Measurements from ENCODE around the gene MTF2. TPM values are rescaled to one million over a fixed set of nuclear protein-coding genes. Genes with fewer than 3 reads are reported as not detected.

Gene MTF2
- total and polyA plus RNA-seq, 9 of the 15 experiments (the other 6 are each of a cell fraction or from before 2014, with no cell fraction given) = 29.3 to 124 (median 57.7) TPM

DNA sequence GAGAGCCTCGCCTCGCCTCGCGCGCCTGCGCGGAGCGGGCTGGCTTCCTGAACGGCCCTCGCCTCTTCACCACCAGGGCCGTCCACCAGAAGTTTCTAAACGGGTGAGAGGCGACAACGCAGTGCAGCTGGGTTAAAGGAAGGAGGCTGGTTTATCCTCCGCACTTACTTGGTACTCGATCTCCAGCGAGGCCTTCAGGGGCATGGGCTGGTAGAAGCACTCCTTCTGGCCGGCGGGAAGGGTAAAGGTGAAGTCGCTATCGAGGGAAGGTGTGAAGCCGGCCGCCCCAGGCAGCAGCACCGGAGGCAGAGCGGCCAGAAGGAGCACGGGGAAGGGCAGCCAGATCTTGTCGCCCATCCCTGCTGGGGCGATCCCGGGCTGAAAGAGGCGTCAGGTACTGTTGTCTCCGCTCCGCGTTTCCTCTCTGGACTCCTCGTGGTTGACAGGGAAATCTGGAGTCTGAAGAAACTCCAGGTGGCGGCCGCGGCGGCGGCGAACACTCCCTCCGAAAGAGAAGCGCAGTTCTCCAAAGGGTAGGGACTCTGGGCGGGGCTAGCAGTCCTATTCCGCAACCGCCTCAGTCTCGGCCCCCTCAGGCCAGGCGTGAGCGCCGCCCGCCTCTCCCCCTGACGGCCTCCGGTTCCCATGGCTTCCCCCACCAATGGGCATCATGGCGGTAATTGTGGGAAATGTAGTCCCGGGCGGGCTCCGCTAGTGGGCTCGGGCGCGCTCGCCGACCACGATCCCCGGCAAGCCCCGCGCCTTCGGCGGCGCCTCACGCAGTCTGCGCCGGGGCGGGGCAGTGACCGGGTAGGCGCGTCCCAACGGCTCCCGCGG lies 101.0 kb downstream of the MTF2 start, which contains the start of gene TMED5 (continued):
- TF ChIP-seq XRCC4 (IDR thresholded peaks at IDR 0.05; ENCODE audit: extremely low read depth, insufficient read depth, insufficient read length) = no peak
- TF ChIP-seq ZNF146 (CRISPR knock-in tag; IDR thresholded peaks at IDR 0.05; ENCODE audit: unreplicated experiment) = no peak
- TF ChIP-seq PCBP2 (IDR thresholded peaks at IDR 0.05; ENCODE audit: low read depth, low read length, poor library complexity, severe bottlenecking) = no peak
- TF ChIP-seq CBX5 (IDR thresholded peaks at IDR 0.05; ENCODE audit: borderline replicate concordance, low read depth) = no peak
- no peak for TF ChIP-seq NUFIP1 (IDR thresholded peaks at IDR 0.05; ENCODE audit: partially characterized antibody)
- TF ChIP-seq ZNF583 (CRISPR knock-in tag; IDR thresholded peaks at IDR 0.05) = no peak
- TF ChIP-seq MAFF (IDR thresholded peaks at IDR 0.05; ENCODE audit: low read length) = no peak
- 0 out of 2 replicates have a peak, but pooled peaks have one; percentile 20 for TF ChIP-seq ZNF695 (CRISPR knock-in tag; IDR thresholded peaks at IDR 0.05)
- no peak for TF ChIP-seq ZNF23 (CRISPR knock-in tag; IDR thresholded peaks at IDR 0.05)
- TF ChIP-seq, protein P1, sequence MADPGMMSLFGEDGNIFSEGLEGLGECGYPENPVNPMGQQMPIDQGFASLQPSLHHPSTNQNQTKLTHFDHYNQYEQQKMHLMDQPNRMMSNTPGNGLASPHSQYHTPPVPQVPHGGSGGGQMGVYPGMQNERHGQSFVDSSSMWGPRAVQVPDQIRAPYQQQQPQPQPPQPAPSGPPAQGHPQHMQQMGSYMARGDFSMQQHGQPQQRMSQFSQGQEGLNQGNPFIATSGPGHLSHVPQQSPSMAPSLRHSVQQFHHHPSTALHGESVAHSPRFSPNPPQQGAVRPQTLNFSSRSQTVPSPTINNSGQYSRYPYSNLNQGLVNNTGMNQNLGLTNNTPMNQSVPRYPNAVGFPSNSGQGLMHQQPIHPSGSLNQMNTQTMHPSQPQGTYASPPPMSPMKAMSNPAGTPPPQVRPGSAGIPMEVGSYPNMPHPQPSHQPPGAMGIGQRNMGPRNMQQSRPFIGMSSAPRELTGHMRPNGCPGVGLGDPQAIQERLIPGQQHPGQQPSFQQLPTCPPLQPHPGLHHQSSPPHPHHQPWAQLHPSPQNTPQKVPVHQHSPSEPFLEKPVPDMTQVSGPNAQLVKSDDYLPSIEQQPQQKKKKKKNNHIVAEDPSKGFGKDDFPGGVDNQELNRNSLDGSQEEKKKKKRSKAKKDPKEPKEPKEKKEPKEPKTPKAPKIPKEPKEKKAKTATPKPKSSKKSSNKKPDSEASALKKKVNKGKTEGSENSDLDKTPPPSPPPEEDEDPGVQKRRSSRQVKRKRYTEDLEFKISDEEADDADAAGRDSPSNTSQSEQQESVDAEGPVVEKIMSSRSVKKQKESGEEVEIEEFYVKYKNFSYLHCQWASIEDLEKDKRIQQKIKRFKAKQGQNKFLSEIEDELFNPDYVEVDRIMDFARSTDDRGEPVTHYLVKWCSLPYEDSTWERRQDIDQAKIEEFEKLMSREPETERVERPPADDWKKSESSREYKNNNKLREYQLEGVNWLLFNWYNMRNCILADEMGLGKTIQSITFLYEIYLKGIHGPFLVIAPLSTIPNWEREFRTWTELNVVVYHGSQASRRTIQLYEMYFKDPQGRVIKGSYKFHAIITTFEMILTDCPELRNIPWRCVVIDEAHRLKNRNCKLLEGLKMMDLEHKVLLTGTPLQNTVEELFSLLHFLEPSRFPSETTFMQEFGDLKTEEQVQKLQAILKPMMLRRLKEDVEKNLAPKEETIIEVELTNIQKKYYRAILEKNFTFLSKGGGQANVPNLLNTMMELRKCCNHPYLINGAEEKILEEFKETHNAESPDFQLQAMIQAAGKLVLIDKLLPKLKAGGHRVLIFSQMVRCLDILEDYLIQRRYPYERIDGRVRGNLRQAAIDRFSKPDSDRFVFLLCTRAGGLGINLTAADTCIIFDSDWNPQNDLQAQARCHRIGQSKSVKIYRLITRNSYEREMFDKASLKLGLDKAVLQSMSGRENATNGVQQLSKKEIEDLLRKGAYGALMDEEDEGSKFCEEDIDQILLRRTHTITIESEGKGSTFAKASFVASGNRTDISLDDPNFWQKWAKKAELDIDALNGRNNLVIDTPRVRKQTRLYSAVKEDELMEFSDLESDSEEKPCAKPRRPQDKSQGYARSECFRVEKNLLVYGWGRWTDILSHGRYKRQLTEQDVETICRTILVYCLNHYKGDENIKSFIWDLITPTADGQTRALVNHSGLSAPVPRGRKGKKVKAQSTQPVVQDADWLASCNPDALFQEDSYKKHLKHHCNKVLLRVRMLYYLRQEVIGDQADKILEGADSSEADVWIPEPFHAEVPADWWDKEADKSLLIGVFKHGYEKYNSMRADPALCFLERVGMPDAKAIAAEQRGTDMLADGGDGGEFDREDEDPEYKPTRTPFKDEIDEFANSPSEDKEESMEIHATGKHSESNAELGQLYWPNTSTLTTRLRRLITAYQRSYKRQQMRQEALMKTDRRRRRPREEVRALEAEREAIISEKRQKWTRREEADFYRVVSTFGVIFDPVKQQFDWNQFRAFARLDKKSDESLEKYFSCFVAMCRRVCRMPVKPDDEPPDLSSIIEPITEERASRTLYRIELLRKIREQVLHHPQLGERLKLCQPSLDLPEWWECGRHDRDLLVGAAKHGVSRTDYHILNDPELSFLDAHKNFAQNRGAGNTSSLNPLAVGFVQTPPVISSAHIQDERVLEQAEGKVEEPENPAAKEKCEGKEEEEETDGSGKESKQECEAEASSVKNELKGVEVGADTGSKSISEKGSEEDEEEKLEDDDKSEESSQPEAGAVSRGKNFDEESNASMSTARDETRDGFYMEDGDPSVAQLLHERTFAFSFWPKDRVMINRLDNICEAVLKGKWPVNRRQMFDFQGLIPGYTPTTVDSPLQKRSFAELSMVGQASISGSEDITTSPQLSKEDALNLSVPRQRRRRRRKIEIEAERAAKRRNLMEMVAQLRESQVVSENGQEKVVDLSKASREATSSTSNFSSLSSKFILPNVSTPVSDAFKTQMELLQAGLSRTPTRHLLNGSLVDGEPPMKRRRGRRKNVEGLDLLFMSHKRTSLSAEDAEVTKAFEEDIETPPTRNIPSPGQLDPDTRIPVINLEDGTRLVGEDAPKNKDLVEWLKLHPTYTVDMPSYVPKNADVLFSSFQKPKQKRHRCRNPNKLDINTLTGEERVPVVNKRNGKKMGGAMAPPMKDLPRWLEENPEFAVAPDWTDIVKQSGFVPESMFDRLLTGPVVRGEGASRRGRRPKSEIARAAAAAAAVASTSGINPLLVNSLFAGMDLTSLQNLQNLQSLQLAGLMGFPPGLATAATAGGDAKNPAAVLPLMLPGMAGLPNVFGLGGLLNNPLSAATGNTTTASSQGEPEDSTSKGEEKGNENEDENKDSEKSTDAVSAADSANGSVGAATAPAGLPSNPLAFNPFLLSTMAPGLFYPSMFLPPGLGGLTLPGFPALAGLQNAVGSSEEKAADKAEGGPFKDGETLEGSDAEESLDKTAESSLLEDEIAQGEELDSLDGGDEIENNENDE (IDR thresholded peaks at IDR 0.05; ENCODE audit: low read depth, low read length) = no peak
- no peak for TF ChIP-seq PHTF2 (CRISPR knock-in tag; IDR thresholded peaks at IDR 0.05)
- TF ChIP-seq FOXM1 (IDR thresholded peaks at IDR 0.05; ENCODE audit: low read depth) = no peak
- no peak for TF ChIP-seq FOXM1 (CRISPR knock-in tag; IDR thresholded peaks at IDR 0.05; ENCODE audit: low read depth)
- TF ChIP-seq, protein P2, sequence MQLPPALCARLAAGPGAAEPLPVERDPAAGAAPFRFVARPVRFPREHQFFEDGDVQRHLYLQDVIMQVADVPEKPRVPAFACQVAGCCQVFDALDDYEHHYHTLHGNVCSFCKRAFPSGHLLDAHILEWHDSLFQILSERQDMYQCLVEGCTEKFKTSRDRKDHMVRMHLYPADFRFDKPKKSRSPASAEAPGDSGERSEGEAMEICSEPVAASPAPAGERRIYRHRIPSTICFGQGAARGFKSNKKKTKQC (CRISPR knock-in tag; IDR thresholded peaks at IDR 0.05) = no peak; the same call in 1 of the 2 replicates
- TF ChIP-seq PTTG1 (tag; IDR thresholded peaks at IDR 0.05; ENCODE audit: low read depth) = no peak

All from K562 (cell line).